G401 (cell line): ENCODE measurements around the gene METTL3. TPM values are rescaled to one million over a fixed set of nuclear protein-coding genes. Genes with fewer than 3 reads are reported as not detected.
A peak's percentile ranks its signal among the peaks of the same experiment; 100 is the strongest.

Experiments used
- DNase-seq: peaks from one replicate; pipeline ENCODE4 v3.0.0-alpha.2; 2015; ENCODE audit warnings: low spot score
- in situ Hi-C: cut with HindIII; loops from 2 replicates; pipeline ENCODE4 v1.10.0; 2016; ENCODE audit warnings: low sequenced_read_pairs, mixed read lengths
- total RNA-seq: library from RNA; depleted of rRNA; stranded (reverse); fragments of >200 nt; shearing (Covaris generic); gene quantifications from 2 replicates; pipeline ENCODE4 v1.2.3, GENCODE V29; 2014; rRNA removed

METTL3 gene
- total RNA-seq, 1 experiment from 2014 or later, result 77.5 TPM

GRCh38 chr14:21496453-21496852 lies 14.7 kb downstream of the METTL3 start:
- in situ Hi-C loops, result no loop called here
- no peak for DNase-seq

- no peak for DNase-seq
These were observed 16.0 kb downstream of the METTL3 start for GRCh38 chr14:21494902-21495762.

GRCh38 chr14:21486640-21487087 lies 24.5 kb downstream of the METTL3 start:
- no peak for DNase-seq
- in situ Hi-C loops, result no loop called here

More at GRCh38 chr14:21494902-21495762, 16.0 kb downstream of the METTL3 start:
- in situ Hi-C loops, result no loop called here

GRCh38 chr14:21476925-21477681 lies 34.0 kb downstream of the METTL3 start, which contains the start of the genes RAB2B and TOX4:
TSS of gene RAB2B (minus strand) at chr14:21476959. CDS start at chr14:21476872, 87 bp downstream.
TSS of gene TOX4 (plus strand) at chr14:21477195. CDS start at chr14:21477279, 84 bp downstream.
- DNase-seq, result peak; percentile 100
- in situ Hi-C loops, result no loop called here

- in situ Hi-C loops, result no loop called here
- no peak for DNase-seq
These were observed 34.6 kb downstream of the METTL3 start for GRCh38 chr14:21476523-21476924.

GRCh38 chr14:21475767-21476522 lies 35.2 kb downstream of the METTL3 start:
- DNase-seq, result no peak
- in situ Hi-C loops, result no loop called here

GRCh38 chr14:21467616-21468015 lies 43.5 kb downstream of the METTL3 start:
- in situ Hi-C loops, result no loop called here
- DNase-seq, result no peak

- DNase-seq, result peak; percentile 100
- in situ Hi-C loops, result no loop called here
These were observed 55.0 kb downstream of the METTL3 start, which contains the start of gene CHD8 for GRCh38 chr14:21455912-21456667. TSS of gene CHD8 (minus strand) at chr14:21456123. CDS start at chr14:21431643, 24,480 bp downstream.

- in situ Hi-C loops, result no loop called here
- no peak for DNase-seq
These were observed 55.6 kb downstream of the METTL3 start for GRCh38 chr14:21455592-21455911.

- DNase-seq, result peak; percentile 6
- in situ Hi-C loops, result no loop called here
These were observed 56.1 kb downstream of the METTL3 start for GRCh38 chr14:21454843-21455544.

- no peak for DNase-seq
- in situ Hi-C loops, result no loop called here
These were observed 61.3 kb downstream of the METTL3 start for GRCh38 chr14:21449899-21450216.

Other genes starting within 250 kb of the METTL3 start
- gene HNRNPC, start 241.9 kb downstream of the METTL3 start, total RNA-seq, result 1,370 and 1,766 TPM in 2 replicates
- 0.18 TPM in 1 of 2 replicates, not detected in the other for gene RPGRIP1, start 231.3 kb downstream of the METTL3 start, total RNA-seq
- gene SUPT16H, start 127.3 kb downstream of the METTL3 start, total RNA-seq, result 70.3 and 87.7 TPM in 2 replicates
- 54.4 and 65.0 TPM in 2 replicates for gene CHD8, start 55.2 kb downstream of the METTL3 start, total RNA-seq
- gene RAB2B, start 34.4 kb downstream of the METTL3 start, total RNA-seq, result 9.0 and 13.4 TPM in 2 replicates
- 45.6 and 56.6 TPM in 2 replicates for gene TOX4, start 34.1 kb downstream of the METTL3 start, total RNA-seq
- 15.0 and 15.3 TPM in 2 replicates for gene SALL2, start 15.0 kb upstream of the METTL3 start, total RNA-seq
- gene OR10G3, start 68.7 kb upstream of the METTL3 start, total RNA-seq, result not detected in 2 replicates
- not detected in 2 replicates for gene OR10G2, start 123.6 kb upstream of the METTL3 start, total RNA-seq
- gene OR4E2, start 142.5 kb upstream of the METTL3 start, total RNA-seq, result not detected in 2 replicates
- not detected in 2 replicates for gene OR4E1, start 162.5 kb upstream of the METTL3 start, total RNA-seq